ENCODE measurements around the gene MYO5A.

DNA sequence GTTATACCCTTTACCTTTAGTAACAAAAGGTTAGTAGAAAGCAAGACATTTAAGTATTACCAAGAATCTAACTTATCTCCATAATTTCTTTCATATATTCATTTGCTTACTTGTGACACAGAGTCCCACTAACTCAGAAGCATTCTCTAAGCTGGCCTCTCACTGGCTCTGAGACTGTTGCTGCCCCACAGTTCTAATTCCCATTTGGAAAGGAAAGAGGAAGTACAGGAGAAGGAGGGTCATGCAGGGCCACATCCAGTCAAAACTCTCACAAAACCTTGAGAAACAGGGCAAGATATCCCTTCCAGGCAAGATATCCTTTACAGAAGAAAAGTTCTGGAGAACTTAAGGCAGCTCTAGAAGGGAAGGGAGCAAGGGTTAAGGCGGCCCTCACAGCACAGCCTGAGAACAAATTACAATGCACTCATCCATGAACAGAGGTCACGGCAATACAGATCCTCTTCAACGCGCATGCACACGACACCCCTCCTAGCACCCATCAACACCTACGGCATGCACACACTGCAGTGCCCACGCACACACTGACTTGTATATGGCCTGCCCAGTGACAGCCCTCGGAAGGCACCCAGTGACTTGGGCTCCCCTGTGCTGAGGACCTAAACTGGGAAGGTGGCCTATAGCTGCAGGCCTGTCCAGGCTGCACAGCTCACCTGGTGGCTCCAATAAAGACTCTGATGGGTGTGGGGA is 220.1 kb downstream of the MYO5A start:
- TF ChIP-seq, protein P1, sequence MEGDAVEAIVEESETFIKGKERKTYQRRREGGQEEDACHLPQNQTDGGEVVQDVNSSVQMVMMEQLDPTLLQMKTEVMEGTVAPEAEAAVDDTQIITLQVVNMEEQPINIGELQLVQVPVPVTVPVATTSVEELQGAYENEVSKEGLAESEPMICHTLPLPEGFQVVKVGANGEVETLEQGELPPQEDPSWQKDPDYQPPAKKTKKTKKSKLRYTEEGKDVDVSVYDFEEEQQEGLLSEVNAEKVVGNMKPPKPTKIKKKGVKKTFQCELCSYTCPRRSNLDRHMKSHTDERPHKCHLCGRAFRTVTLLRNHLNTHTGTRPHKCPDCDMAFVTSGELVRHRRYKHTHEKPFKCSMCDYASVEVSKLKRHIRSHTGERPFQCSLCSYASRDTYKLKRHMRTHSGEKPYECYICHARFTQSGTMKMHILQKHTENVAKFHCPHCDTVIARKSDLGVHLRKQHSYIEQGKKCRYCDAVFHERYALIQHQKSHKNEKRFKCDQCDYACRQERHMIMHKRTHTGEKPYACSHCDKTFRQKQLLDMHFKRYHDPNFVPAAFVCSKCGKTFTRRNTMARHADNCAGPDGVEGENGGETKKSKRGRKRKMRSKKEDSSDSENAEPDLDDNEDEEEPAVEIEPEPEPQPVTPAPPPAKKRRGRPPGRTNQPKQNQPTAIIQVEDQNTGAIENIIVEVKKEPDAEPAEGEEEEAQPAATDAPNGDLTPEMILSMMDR (conservative IDR thresholded peaks at IDR 0.05), result no peak
- TF ChIP-seq ZFX (IDR thresholded peaks at IDR 0.05), result no peak

Measured in C4-2B (cell line).